GM18951 (cell line): ENCODE results near the gene BBX.
"Not testable (repeated sequence)": the region's sequence is repeated elsewhere in the genome, so short reads cannot be mapped to it uniquely, and the experiment has no call there.

Experiments used
- POLR2A ChIP-seq: IDR thresholded peaks from 4 replicates; pipeline ENCODE4 v1.6.1; 2011; ENCODE audit warnings: mild to moderate bottlenecking; ENCODE audit not compliant: insufficient read length, insufficient read depth; ENCODE audit errors: extremely low read depth
- in situ Hi-C: fragments of 300-500 bp; cut with MboI; formaldehyde crosslinking; loops from one replicate; pipeline ENCODE4 v1.12.0; 2022; ENCODE audit warnings: low sequenced_read_pairs, mixed read lengths, inconsistent platforms; ENCODE audit not compliant: unreplicated experiment

The BBX gene

DNA sequence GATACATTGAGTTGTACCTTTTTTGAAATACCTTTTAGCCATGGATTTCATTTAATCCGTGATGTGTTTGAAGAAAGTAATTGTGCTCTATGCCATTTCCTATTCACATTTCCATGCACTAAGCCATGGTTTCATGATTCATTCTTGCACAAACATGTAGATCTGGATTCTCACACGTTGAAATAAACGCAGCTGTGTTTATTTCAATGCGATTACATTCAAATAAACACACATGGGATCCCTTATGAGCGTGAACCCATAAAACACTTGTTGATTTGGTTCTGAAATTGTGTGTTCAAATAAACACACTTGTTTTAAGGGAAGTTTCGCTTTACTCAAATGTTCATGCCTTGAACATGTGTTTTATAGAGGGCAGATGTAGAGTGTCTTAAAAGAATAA lies 39.2 kb downstream of the BBX start:
- TF ChIP-seq POLR2A: no peak

DNA sequence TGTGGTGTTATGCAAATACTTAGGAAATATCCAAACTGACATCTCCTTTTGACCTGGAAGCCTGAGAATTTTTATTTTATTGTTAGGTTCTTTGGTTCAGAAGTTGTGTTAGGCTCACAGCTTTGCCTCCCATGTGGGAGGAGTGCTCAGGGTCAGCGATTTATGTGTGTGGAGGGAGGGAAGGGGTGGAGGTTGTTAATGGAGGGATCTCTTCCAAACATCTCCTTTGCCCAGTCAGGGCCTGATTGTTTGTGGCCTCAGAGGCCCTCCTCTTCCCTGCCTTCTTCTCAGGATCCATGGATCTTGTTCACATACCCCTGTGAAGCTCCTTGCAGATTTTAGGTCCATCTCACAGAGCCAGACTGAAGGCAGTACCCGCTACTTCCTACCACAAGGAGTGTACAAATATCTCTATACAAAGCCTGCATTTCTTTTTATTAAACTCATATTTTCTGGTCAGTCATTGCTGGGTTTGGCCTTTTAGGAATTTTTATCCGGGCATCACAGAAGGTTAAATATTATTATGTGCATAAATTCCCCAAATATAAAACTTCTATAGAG lies 40.3 kb downstream of the BBX start:
- in situ Hi-C loops: no loop called here
- no peak for TF ChIP-seq POLR2A

More for the DNA sequence above, 39.2 kb downstream of the BBX start:
- in situ Hi-C loops: no loop called here

DNA sequence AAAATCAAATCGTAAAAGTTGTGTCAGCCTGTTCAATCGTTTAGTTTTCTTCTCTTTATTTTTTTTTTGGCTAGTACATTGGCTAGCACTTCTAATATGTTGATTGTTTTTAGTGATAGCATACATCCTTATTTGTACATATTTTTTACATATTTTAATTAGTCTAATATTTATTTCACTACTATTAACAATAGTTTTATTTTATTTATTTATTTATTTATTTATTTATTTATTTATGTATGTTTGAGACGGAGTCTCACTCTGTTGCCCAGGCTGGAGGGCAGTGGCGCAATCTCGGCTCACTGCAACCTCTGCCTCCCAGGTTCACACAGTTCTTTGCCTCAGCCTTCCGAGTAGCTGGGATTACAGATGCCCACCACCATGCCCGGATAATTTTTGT lies 42.5 kb downstream of the BBX start:
- in situ Hi-C loops: not testable (repeated sequence)

DNA sequence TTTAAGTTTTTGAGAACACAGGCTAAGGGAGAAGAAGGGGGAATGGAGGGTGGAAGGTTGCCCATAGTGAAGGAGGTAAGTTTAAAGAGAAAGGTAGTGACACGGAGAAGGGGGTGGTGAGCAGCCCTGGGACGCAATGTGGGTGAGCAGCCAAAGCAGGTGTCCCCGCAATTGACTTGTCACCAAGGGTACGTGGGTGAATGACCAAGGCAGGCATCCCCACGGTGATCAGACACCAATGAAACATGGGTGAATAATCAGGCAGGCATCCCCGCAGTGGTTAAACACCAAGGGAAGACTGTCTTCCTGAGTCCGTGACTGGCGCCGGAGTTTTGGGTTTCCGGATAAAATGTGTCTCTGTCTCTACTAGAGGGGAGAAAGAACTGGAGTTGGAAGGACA lies 48.3 kb downstream of the BBX start:
- in situ Hi-C loops: not testable (repeated sequence)

DNA sequence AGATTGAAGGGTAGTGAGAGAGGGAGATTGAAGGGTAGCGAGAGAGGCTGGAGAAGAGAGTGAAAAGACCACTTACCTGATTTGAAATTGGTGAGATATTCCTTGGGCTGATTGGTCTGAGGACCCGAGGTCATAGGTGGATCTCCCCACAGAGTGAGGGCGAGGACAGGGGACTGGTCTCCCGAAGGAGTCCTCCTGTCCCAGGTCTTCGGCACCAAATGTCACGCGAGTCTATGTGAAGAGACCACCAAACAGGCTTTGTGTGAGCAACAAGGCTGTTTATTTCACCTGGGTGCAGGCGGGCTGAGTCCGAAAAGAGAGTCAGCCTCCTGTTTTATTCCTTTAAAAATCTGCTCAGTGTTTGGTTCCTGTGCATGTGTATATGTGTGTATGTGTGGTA lies 48.7 kb downstream of the BBX start:
- in situ Hi-C loops: not testable (repeated sequence)

DNA sequence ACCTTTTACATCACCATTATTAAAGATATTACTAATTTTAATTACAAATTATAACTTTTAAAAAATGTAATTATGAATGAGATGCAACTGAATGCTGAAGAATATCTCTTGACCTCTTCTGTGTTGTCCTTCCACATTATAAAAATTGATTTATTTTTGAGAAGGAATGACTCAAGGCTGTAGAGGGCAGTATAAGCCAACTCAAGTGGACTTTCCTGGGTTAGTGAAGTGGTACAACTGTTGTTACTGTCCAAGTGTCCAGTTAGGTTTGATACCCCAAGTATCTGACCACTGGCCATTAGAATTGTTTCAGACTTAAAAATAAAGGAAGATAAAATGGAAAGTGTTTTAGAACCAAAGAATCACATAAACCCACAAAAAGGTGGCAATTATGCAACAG lies 51.9 kb downstream of the BBX start:
- no peak for TF ChIP-seq POLR2A
- in situ Hi-C loops: no loop called here

DNA sequence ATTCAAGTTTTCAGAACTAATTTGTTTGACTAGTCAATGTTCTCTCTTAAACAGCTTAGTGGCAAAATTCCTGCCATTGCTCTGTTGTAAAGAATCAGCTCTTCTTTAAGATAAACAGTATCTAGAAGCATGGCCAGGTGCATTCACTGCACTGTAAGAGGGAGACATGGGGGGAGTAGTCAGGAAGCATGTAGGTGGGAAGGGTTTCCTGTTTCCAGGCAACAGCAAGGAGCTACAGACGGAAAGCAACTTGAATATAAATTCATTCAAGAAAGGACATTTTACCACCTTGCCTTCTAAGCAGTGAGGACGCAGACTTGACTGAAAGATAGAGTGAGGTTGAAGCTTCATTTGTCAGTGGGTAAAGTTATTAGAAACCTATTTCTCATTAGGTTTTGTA lies 55.3 kb downstream of the BBX start:
- no peak for TF ChIP-seq POLR2A
- in situ Hi-C loops: no loop called here

DNA sequence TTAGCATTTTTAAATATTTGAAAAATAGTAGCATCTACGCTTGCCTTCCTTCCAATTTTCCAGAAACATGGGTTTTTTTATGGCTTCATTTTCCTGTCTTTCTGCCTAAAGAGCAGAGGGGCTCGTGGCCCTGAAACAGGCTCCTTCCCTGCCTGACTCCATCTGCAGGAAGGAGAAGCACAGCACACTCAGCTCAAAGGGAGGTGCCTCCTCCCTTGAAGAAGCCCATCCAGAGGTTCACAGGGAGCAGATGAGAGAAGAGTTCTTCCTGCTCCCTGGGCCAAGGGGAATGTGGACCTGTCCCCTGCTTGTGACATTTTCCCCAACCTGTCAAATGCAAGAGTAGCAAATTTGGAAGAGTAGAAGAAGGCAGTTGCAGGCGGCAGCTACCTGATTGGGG lies 55.8 kb downstream of the BBX start:
- no peak for TF ChIP-seq POLR2A
- in situ Hi-C loops: no loop called here

DNA sequence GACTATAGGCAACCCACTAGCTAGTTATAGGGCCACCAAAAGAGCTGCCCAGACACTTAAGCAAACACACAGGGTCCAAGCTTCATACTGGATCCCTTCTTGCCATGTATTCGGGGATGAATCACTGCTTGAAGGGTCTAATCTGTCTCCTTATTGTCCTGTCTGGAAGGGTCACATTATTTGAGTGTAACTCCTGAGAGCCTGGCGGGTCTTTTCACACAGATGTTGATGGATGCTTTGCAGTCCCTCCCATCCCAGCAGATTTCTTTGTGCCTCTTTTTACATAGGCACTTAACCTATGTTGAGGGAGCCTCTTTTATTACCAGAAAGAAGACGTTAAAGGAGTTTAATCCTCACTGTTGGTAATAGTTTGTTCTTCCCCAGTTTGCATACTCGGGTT lies 56.6 kb downstream of the BBX start:
- TF ChIP-seq POLR2A: no peak
- in situ Hi-C loops: no loop called here

DNA sequence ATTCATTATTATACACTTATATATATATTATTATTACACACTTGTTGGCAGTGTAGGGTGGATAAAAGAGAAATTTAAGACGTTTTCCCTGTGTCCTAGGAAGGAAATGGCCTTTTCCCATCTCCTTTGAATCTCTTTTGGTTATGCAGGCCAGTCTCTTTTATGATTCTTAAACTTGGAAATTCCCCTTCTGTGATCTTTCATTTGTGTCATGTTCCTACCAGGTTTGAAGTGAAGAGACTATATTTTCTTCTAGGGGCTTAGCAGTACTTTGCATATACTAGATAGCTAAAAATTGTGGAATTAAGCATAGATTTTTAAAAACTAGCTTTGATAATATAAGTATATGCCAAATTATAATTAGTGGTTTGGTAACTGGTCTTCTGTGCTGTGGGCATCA lies 58.5 kb downstream of the BBX start:
- in situ Hi-C loops: no loop called here
- no peak for TF ChIP-seq POLR2A

DNA sequence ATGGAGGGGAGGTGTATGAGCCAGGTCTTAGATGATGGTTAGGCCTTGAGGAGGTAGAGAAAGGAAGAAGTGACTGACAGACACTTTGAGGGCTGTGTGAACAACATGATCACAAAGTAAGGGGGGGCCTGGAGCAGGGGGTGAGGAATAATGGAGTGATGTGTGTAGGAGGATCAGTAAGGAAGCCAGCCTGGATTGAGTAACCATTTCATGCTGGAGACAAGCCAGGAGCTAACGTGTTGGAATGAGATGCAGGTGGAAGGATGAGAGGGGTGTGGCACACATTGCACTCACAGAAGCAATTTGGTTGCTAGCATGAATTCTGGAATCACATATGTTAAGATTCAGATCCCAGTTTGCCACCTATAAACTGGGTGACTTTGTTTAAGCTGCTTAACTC lies 65.5 kb downstream of the BBX start:
- in situ Hi-C loops: no loop called here
- no peak for TF ChIP-seq POLR2A

DNA sequence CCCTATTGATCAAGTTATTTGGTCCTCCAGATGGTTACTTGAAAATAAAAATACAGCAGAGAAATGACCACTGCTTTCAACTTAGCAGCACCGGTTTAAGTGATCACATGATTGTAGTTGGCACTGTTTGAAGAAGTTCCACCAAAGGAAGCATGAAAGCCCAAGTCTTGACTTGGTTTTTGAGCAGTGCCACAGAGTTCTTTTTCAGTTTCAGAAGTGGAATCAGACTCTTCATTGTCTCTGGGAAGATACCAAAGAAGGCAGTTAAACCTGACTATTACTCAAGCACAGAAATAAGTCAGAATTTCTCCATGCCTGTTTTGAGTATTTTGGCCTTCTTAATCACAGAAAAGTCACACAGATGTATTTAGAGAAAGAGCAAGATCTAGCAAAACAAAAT lies 66.7 kb downstream of the BBX start:
- in situ Hi-C loops: no loop called here
- TF ChIP-seq POLR2A: no peak

DNA sequence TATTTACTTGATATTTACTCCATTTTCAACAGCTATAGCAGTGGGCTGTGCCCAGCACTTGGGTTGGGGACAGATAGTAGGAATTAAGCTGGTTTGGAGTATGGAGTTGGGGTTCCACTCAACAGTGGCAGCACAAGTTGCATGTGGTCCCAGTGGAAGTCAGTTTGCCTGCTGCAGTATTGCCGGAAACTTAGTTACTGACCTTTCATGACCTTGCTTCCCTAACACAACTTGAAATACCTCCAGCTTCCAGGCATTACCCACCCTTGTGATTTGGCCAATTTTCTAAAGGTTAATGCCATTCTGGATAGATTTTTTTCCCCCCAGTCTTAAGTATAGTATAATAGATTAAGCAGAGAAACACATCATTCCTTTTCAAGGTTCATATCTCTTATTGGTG lies 68.0 kb downstream of the BBX start:
- in situ Hi-C loops: no loop called here

DNA sequence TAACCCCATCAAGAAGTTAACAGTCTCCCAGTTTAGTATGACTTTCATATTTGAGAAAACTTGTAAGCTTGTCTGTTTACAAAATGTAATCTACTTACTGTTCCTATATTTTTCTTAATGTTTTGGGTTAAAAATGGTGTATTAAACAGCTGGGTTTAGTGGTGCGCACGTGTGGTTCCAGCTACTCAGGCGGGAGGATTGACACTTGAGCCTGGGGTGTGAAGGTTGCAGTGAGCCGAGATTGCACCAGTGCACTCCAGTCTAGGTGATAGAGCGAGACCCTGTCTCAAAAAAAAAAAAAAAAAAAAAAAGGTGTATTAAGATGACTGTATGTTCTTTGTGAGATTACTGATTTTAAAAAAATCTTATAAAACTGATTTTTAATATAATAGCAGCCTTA lies 69.3 kb downstream of the BBX start:
- no peak for TF ChIP-seq POLR2A
- in situ Hi-C loops: no loop called here

More for the DNA sequence above, 68.0 kb downstream of the BBX start:
- no peak for TF ChIP-seq POLR2A

DNA sequence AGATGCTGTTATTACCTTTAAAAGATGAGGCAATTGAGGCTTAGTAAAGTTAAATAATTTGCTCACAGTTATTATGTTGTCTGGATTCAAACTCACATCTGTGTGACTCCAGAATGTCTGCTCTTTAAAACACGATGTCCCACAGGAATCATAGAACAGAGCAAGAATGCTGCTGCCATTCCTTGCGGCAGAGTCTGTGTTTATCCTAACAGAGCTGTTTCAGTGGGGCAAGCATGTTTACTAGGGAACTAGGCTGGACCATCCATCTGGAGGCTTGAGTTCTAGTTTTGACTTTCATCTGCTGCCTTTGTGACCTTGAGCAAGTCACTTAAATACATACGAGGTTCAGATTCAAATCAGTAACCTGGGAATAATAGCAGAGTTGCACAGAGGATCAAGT lies 72.1 kb downstream of the BBX start:
- in situ Hi-C loops: no loop called here
- no peak for TF ChIP-seq POLR2A

DNA sequence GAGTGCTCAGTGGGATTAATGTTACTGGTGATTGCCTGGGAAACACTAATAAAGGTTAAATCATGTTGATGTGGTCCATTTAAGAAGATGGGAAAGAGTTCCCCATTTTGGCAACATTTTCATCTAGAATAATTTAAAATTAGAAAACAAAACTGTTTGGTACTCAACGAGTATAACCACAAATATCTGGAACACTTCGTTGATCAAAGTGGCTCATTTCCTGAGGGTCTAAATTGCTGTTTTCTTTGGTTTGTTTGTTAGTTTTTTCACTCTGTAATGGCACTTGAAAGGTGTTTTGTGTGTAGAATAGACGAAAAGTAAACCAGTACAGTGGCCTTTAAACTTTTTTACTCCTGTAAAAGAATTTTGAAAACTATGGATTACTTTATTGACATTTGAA lies 73.9 kb downstream of the BBX start:
- in situ Hi-C loops: no loop called here
- no peak for TF ChIP-seq POLR2A
